OCI-LY3 (cell line): ENCODE results near the gene LTBP2.

ENCODE experiments used
- CTCF ChIP-seq: fragments of 200-600, 300-600 bp; sonication (generic); IDR thresholded peaks from 2 replicates; pipeline ENCODE4 v1.5.1; 2014; ENCODE audit warnings: antibody characterized with exemption, low read length, low read depth
- EZH2phosphoT487 ChIP-seq: fragments of 200-600 bp; shearing (Covaris generic); IDR thresholded peaks from 2 replicates; pipeline ENCODE4 v1.6.1; 2018; ENCODE audit warnings: antibody characterized with exemption, mixed run types, low read depth

DNA sequence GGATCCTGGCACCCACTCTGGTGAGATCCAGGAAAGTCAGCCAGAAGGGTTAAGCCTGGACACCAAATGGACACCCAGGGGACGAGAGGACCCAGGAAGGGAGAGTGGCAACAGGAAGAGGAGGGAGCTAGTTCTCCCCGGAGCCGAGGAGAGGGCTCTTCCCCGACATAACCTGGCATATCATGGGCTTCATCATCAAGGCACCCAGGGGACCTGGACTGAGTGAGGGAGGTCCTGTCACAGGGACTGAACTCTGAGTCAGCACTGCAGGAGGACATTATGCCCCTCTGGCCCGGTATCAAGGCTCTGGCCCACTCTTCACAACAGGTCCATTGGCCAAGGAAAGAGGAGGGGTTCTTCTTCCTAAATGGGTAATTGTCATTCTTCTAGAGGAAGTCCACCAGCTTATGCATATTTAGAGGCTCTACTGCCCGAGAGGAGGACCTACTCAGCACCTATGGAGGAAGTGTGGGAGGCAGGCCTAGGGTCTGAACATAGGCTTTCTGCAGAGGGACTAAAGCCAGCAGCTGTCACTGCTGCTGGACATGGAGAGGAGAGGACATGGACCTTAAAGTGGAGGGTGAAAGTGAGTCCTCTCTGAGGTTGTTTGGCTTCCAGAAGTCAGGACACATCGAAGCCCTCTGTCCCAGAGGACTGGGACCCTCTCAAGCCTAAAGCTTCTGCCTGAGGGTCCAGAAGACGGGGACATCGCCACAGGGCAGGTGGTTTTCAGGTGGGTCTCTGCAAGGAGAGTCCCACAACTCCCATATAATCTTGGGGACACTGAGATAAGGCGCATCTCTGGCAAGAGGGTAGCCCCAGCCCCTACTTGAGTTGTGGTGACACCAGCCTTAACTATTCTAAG, 99.8 kb downstream of the LTBP2 start:
- no peak for TF ChIP-seq CTCF
- TF ChIP-seq EZH2phosphoT487, result no peak
